Fibroblast of skin of right biceps (primary cell): ENCODE results near the gene INVS.
A peak's percentile ranks its signal among the peaks of the same experiment; 100 is the strongest.
"Not testable (repeated sequence)": the region's sequence is repeated elsewhere in the genome, so short reads cannot be mapped to it uniquely, and the experiment has no call there.

Source experiments
- DNase-seq: peaks from one replicate; pipeline ENCODE4 v3.0.0-alpha.2; 2013

The INVS gene

GRCh38 chr9:100083448-100084127 is 15.5 kb upstream of the INVS start:
- DNase-seq = no peak

GRCh38 chr9:100084128-100084453 is 15.0 kb upstream of the INVS start:
- DNase-seq = no peak

- no peak for DNase-seq
These were observed 14.3 kb upstream of the INVS start for GRCh38 chr9:100084734-100085133.

- no peak for DNase-seq
These were observed 12.9 kb upstream of the INVS start for GRCh38 chr9:100086097-100086635.

- peak; percentile 38 for DNase-seq
These were observed 11.8 kb upstream of the INVS start for GRCh38 chr9:100087218-100087617.

- no peak for DNase-seq
These were observed 10.8 kb upstream of the INVS start for GRCh38 chr9:100088202-100088601.

- no peak for DNase-seq
These were observed 8.2 kb upstream of the INVS start for GRCh38 chr9:100090880-100091279.

- DNase-seq = no peak
These were observed 7.4 kb upstream of the INVS start for GRCh38 chr9:100091650-100092049.

- no peak for DNase-seq
These were observed 7.0 kb upstream of the INVS start for GRCh38 chr9:100092066-100092465.

GRCh38 chr9:100094411-100094810 is 4.6 kb upstream of the INVS start:
- not testable (repeated sequence) for DNase-seq

- DNase-seq = no peak
These were observed 2.6 kb upstream of the INVS start for GRCh38 chr9:100096378-100096916.

- DNase-seq = peak; percentile 47
These were observed 777 bp upstream of the INVS start for GRCh38 chr9:100098046-100098886.

GRCh38 chr9:100099722-100100042 is 639 bp downstream of the INVS start:
- peak; percentile 43 for DNase-seq

- no peak for DNase-seq
These were observed 1.2 kb downstream of the INVS start for GRCh38 chr9:100100146-100100667.

- no peak for DNase-seq
These were observed 2.6 kb downstream of the INVS start for GRCh38 chr9:100101608-100102007.

- peak; percentile 27 for DNase-seq
These were observed 5.3 kb downstream of the INVS start for GRCh38 chr9:100104314-100104713.

- DNase-seq = no peak
These were observed 6.8 kb downstream of the INVS start for GRCh38 chr9:100105861-100106260.

- no peak for DNase-seq
These were observed 7.6 kb downstream of the INVS start for GRCh38 chr9:100106616-100107015.

- no peak for DNase-seq
These were observed 9.5 kb downstream of the INVS start for GRCh38 chr9:100108559-100108958.

- DNase-seq = peak; percentile 98
These were observed 12.2 kb downstream of the INVS start for GRCh38 chr9:100111235-100111634.

- no peak for DNase-seq
These were observed 13.8 kb downstream of the INVS start for GRCh38 chr9:100112677-100113336.

GRCh38 chr9:100117316-100117715 is 18.3 kb downstream of the INVS start:
- DNase-seq = no peak

GRCh38 chr9:100120286-100120685 is 21.2 kb downstream of the INVS start:
- DNase-seq = no peak
